ENCODE results near the gene TRAK2. TPM values are rescaled to one million over a fixed set of nuclear protein-coding genes. Genes with fewer than 3 reads are reported as not detected.

Gene TRAK2
- total and polyA plus RNA-seq, 8 donors = 46.3 to 54.7 (median 50.4) TPM

GRCh38 chr2:201350879-201351278 lies 100.4 kb downstream of the TRAK2 start:
- H3K36me3 ChIP-seq = peaks cover 0 to 8% of the 10 kb centered on the region in 2 donors
- H3K4me3 ChIP-seq = no peak overlapping the region
- no peaks in the 10 kb centered on the region for H3K27me3 ChIP-seq
- no peak for TF ChIP-seq CTCF (IDR thresholded peaks at IDR 0.05)
- ATAC-seq = no peak
- H3K27ac ChIP-seq = no peak overlapping the region
- intact Hi-C loops (cut with DNase I) = no loop called here
- no peaks in the 10 kb centered on the region for H3K4me1 ChIP-seq
- H3K9me3 ChIP-seq = no peaks in the 10 kb centered on the region
- no peak for DNase-seq

GRCh38 chr2:201349601-201350000 lies 101.7 kb downstream of the TRAK2 start:
- Histone ChIP-seq H3K9me3 (no peaks in the 10 kb centered on the region), H3K27ac (no peak overlapping the region), H3K4me1 (no peaks in the 10 kb centered on the region), H3K36me3 (peaks cover 0 to 8% of the 10 kb centered on the region in 2 donors), H3K27me3 (no peaks in the 10 kb centered on the region), H3K4me3 (no peak overlapping the region)
- DNase-seq (no peak), ATAC-seq (no peak)
- intact Hi-C loops (cut with DNase I) = no loop called here
- no peak for TF ChIP-seq CTCF (IDR thresholded peaks at IDR 0.05)

GRCh38 chr2:201348758-201349157 lies 102.5 kb downstream of the TRAK2 start:
- H3K36me3 ChIP-seq = peaks cover 0 to 10% of the 10 kb centered on the region in 2 donors
- H3K4me1 ChIP-seq = no peaks in the 10 kb centered on the region
- H3K9me3 ChIP-seq = no peaks in the 10 kb centered on the region
- no peaks in the 10 kb centered on the region for H3K27me3 ChIP-seq
- DNase-seq (no peak), ATAC-seq (no peak)
- H3K27ac ChIP-seq = no peak overlapping the region
- TF ChIP-seq CTCF (IDR thresholded peaks at IDR 0.05) = no peak
- intact Hi-C loops (cut with DNase I) = no loop called here
- H3K4me3 ChIP-seq = no peak overlapping the region

- DNase-seq (no peak), ATAC-seq (no peak)
- intact Hi-C loops (cut with DNase I) = no loop called here
- H3K4me3 ChIP-seq = no peak overlapping the region
- peaks cover 0 to 13% of the 10 kb centered on the region in 2 donors for H3K36me3 ChIP-seq
- no peak for TF ChIP-seq CTCF (IDR thresholded peaks at IDR 0.05)
- H3K27me3 ChIP-seq = no peaks in the 10 kb centered on the region
- no peak overlapping the region for H3K27ac ChIP-seq
- no peaks in the 10 kb centered on the region for H3K4me1 ChIP-seq
- no peaks in the 10 kb centered on the region for H3K9me3 ChIP-seq
Measured at GRCh38 chr2:201347138-201347537, 104.1 kb downstream of the TRAK2 start.

- Histone ChIP-seq H3K36me3 (peaks cover 0 to 8% of the 10 kb centered on the region in 2 donors), H3K27ac (no peak overlapping the region), H3K4me1 (no peaks in the 10 kb centered on the region), H3K4me3 (no peak overlapping the region), H3K27me3 (no peaks in the 10 kb centered on the region), H3K9me3 (no peaks in the 10 kb centered on the region)
- intact Hi-C loops (cut with DNase I) = no loop called here
- ATAC-seq (no peak), DNase-seq (no peak)
- TF ChIP-seq CTCF (IDR thresholded peaks at IDR 0.05) = no peak
Measured at GRCh38 chr2:201345625-201346213, 105.5 kb downstream of the TRAK2 start.

All from left lung (tissue), 10 donors.